SIG-M5 treated with dmso at 0.1 percent for 504 hours (cell line): ENCODE results near the gene CRYBA1.
"Not testable (repeated sequence)": the region's sequence is repeated elsewhere in the genome, so short reads cannot be mapped to it uniquely, and the experiment has no call there.

ENCODE experiments used
- DNase-seq: peaks from one replicate; lab custom pipeline; 2025; ENCODE audit not compliant: unreplicated experiment; lab: John Stamatoyannopoulos, UW

Gene CRYBA1

GRCh38 chr17:29246628-29247027 is at the start of gene CRYBA1:
Gene CRYBA1 (plus strand): TSS chr17:29246859. CDS start chr17:29246864, 5 bp downstream.
- no peak for DNase-seq

GRCh38 chr17:29197516-29198272 is 49.0 kb upstream of the CRYBA1 start:
- DNase-seq: no peak

GRCh38 chr17:29204068-29204804 is 42.4 kb upstream of the CRYBA1 start:
- DNase-seq: not testable (repeated sequence)

- DNase-seq: no peak
Measured at GRCh38 chr17:29205047-29205446, 41.6 kb upstream of the CRYBA1 start.

- no peak for DNase-seq
Measured at GRCh38 chr17:29207975-29208374, 38.7 kb upstream of the CRYBA1 start.

- no peak for DNase-seq
Measured at GRCh38 chr17:29209073-29209472, 37.6 kb upstream of the CRYBA1 start.

GRCh38 chr17:29210879-29211278 is 35.8 kb upstream of the CRYBA1 start:
- no peak for DNase-seq

- no peak for DNase-seq
Measured at GRCh38 chr17:29212094-29212631, 34.5 kb upstream of the CRYBA1 start.

- DNase-seq: no peak
Measured at GRCh38 chr17:29212681-29213121, 34.0 kb upstream of the CRYBA1 start.

GRCh38 chr17:29214215-29215146 is 32.2 kb upstream of the CRYBA1 start:
- no peak for DNase-seq

- DNase-seq: no peak
Measured at GRCh38 chr17:29215174-29215573, 31.5 kb upstream of the CRYBA1 start.

- DNase-seq: no peak
Measured at GRCh38 chr17:29215717-29216116, 30.9 kb upstream of the CRYBA1 start.

GRCh38 chr17:29216181-29216580 is 30.5 kb upstream of the CRYBA1 start:
- no peak for DNase-seq

- no peak for DNase-seq
Measured at GRCh38 chr17:29216856-29217255, 29.8 kb upstream of the CRYBA1 start.

GRCh38 chr17:29219378-29220047 is 27.1 kb upstream of the CRYBA1 start:
- DNase-seq: peak; percentile 69

GRCh38 chr17:29221338-29221737 is 25.3 kb upstream of the CRYBA1 start:
- not testable (repeated sequence) for DNase-seq

- DNase-seq: no peak
Measured at GRCh38 chr17:29225396-29225795, 21.3 kb upstream of the CRYBA1 start.

- DNase-seq: no peak
Measured at GRCh38 chr17:29233301-29233700, 13.4 kb upstream of the CRYBA1 start.

- DNase-seq: peak; percentile 30
Measured at GRCh38 chr17:29234972-29235371, 11.7 kb upstream of the CRYBA1 start.

GRCh38 chr17:29235904-29236303 is 10.8 kb upstream of the CRYBA1 start:
- DNase-seq: no peak
